HEK293T (cell line): ENCODE measurements around the gene PCGF3.

ENCODE experiments used
- FOXA1 ChIP-seq: fragments of 450-650 bp; IDR thresholded peaks from 2 replicates; pipeline ENCODE4 v1.6.1; 2016; ENCODE audit warnings: mild to moderate bottlenecking
- FOXK2 ChIP-seq: fragments of 450-650 bp; IDR thresholded peaks from 2 replicates; pipeline ENCODE4 v1.6.1; 2016; ENCODE audit warnings: mild to moderate bottlenecking
- TARDBP ChIP-seq: fragments of 450-650 bp; IDR thresholded peaks from 2 replicates; pipeline ENCODE4 v1.6.1; 2016

DNA sequence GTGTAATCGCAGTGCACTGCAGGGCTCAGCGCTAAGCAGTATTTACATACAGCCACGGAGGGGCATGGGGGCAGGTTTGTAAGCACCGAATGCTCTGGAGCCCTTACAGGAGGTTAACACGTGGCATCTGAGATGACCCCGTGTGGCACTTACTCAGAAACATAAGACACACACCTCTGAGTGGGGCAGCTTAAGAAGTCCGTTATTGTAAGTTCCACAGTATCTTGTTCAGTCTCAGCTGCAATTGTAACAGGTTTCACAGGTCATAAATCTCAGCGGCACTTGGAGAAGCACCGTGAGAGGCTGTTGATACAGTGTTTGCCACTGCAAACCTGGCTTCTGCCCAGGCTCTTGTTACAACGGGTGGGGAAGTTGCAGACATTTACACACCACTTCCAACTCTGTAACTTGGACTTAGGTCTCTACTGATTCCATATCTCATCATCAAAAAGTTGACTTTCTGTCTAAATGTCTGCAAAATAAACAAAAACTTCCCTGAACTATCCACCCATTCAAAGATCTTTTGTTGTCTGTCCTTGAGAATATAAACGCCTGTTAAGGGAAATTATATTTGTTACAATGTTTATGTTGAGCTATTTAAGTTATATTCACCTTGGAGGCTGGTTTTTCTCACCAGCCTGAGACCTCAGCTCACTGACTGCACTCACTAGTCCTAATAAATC is 110.0 kb downstream of the PCGF3 start:
- TF ChIP-seq FOXK2 (no peak), TARDBP (no peak), FOXA1 (no peak)
